ENCODE data around the gene TGFB3.

GRCh38 chr14:75939200-75939599 lies 42.6 kb downstream of the TGFB3 start:
- TF ChIP-seq CTCF (IDR thresholded peaks at IDR 0.05), result no peak
- TF ChIP-seq POLR2A (IDR thresholded peaks at IDR 0.05), result no peak

Data from uterus (tissue), 2 donors.